Colon (tissue), 2 donors: Measurements from ENCODE around the gene RXRA.

ENCODE experiments used
- FAIRE-seq: peaks from 2 replicates; lab custom pipeline; 2012; peaks lifted over from hg19 to GRCh38; lab: Jason Lieb, UNC
- donor health status: control.
- donor health status: control.

The RXRA gene

DNA sequence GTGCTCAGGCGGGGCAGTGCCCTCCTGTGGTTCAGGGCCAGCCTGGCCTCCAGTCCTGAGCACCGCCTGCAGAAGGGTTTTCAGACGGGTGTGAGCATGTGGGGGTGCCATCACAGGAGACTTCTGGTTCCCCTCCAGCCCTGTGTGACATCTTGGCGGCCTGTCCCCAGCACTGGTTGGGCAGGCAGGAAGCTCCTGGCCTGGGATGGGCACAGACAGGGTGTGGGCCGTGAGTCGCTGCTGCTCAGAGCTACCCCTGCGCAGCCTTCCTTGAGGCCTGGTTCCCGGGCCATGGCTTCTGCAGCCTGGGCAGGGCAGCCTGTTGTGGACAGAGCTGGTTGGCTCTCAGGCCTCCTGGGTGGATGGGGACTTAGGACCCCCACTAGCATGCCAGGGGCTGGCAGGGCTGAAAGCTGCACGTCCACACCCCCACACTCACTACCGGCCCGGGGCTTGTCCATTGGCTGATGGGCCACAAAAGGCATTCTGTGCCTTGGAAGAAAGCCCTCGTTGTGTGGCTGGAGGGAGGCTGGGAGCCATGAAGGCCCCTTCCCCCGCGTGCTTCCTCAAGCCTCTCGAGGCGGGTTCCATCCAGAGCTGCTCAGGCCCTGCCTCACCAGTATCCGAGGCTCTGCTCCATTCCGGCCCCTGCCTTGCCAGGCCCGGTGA lies 58.7 kb downstream of the RXRA start:
- FAIRE-seq = no peak

- no peak for FAIRE-seq
Observed at GRCh38 chr9:134385915-134386314, 59.7 kb downstream of the RXRA start.

- no peak for FAIRE-seq
Observed at GRCh38 chr9:134386951-134387831, 60.9 kb downstream of the RXRA start.

DNA sequence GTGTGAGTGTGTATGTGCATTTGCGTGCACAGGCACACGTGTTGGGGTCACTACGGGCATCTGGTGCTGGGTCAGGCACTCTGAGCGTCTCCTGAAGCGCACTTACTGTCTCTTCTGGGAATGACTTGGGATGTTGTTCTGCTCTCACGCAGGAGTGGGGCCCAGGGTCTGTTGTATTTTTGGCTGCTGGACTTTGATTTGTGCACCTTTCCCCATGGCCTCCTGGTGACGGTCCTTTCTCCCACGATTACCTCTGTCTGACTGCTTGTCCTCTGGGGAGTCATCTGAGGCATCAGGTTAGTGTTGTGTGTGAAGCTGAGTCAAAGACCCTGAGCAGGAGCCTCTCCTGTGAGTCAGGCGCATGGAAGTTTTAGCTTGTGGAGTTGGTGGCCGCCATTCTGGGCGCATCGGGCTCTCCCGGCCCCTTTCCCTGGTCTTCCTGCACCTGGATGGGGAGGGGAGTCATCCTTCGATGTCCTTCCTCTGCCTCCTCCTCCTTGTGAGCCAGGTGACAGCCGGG lies 62.1 kb downstream of the RXRA start:
- no peak for FAIRE-seq

DNA sequence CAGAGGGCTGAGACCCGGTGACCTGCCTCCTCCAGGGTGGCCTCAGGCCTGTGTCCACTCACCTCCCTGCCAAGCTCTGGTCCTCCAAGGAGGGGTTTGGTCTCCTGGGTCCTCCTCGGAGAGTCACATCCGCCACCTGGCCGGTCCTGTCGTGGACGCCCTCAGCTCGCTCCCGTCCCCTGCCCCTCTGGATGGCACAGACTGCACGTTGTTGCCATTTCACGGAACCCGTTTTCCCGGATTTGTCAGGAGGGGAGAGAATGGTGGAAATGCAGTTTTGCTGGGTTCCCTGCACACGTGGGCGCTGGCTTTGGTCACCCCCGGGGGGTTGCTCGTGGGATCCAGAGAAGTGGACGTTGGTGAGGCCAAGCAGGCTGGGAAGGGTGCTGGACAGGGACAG lies 62.7 kb downstream of the RXRA start:
- no peak for FAIRE-seq

GRCh38 chr9:134389642-134390041 lies 63.4 kb downstream of the RXRA start:
- FAIRE-seq = no peak

GRCh38 chr9:134390537-134390936 lies 64.3 kb downstream of the RXRA start:
- FAIRE-seq = no peak

DNA sequence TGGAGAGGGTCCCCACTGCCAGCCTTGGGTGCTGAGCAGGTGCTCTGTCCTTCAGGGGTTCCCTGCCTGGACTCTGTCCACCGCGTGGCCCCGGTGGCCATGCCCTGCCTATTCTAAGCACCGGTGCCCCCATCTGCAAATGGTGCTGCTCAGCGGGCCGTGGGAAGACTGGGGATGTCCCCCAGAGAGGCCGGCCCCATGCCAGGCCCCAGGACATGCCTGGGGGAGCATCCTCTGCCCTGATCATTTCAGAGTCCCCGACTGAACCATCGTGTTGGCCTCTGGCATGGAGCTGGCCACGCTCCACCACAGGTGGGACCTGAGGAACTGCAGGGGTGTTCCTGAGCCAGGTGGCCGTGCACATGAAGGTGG lies 64.7 kb downstream of the RXRA start:
- no peak for FAIRE-seq

DNA sequence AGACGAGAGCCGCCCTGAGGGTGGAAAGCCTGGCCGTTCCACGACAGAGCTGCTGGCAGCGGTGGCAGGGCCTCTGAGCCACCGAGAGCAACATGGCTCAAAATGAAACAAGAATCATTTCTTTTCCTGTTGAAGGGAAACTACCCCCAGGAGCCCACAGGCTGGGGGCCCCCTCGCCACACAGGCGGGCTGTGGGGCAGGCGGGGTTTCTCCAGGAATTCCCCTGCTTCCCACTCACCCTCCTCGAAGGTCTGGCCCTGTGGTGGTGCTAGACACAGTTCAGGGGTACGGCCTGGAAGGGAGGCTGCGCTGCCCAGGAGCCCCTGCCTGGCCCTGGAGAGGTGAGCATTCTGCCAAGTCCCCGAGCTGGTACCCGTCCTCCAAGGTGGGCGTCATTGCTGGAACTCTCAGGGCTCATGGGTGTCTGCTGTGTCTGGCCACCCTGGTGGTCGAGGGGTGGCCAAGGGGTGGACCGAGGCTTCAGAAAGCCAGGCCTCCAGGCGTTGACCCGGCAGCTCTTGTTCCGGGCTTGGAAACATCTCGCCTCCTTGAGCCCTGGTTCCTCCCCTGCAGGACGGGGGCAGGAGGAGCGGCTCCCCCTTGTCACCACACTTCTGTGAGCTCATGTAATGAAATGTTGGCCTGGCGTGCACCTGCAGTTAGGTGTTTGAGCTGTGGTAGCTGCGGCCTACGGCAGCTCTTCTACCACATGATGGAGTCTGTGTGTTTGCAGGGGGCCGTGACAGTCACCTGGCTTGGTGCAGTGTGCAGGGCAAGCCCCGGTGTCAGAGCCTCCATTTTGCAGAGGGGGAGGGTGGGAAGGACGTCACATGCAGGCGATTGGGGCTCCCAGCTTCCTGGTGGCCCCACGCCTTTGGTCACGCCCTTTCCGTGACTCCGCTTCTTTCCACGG lies 65.3 kb downstream of the RXRA start:
- no peak for FAIRE-seq

DNA sequence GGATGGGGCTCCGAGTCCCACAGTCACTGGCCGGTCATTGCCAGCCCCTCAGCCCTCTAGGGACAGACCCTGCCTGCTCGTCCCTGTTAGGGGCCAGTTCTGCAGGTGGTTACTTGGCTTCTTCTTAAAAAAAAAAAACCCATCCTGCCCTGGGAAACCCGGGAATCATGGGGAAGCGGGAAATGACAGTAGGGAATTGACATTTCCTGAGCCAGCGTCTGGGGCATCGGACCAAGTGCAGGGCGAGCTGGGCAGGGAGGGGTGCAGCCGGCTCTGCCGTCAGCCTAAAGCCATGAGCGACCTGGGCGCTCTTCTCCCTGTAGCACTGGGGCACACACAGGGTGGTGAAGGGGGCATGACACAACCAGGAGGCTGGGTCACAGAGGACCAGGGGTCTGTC lies 66.6 kb downstream of the RXRA start:
- FAIRE-seq = no peak

DNA sequence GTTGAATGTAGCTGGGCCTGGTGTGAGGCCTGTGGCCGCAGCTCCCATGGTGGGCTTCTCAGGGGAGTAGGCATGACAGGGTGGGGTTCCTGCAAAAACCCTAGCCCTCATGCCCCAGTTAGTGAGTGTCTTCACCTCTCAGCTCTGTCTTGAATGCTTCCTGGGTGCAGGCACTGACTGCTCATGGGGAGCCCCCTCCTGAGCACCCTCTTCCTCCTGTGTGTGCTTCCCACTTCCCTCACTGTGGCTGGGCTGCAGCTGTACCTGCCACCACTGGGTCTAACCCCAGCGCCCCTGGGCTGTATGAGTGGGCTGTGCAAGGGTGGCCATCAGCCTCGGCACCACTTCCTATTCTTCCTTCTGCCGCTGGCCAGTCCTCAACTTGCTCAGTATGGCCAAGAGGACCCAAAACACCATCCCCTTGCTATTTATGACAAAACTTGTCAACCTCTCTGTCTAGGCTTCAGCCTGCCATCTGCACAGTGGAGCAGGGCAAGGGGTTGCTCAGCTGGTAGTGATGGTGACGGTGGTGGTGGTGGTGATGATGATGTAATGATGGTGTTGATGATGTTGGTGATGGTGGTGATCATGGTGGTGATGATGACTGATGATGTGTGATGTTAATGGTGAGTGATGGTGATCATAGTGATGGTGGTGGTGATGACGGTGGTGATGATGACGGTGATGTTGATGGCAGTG lies 67.5 kb downstream of the RXRA start:
- FAIRE-seq = no peak

DNA sequence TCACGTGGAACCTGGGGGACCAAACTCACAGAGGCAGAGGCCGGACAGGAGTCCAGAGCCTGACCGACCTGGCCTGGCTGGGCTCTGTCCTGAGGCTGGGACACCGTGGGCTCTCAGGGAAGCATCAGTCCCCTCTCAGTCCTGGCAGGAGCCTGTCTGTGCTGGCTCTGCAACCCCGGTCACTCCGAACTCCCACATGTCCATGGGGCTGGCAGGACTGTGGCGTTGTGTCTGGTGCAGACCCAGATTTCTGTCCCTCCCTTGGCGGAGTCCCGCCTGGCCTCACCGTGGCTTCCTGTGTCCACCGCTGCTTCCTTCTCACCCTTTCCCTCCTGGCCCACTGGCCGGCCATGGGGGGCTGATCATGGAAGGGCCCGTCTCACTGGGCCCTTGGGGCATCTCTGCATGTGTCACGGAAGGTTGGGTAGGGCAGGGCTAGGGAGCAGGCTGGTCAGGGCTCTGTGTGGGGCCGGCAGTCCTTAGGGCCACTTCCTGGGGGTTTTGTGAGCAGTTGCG lies 68.8 kb downstream of the RXRA start:
- no peak for FAIRE-seq

DNA sequence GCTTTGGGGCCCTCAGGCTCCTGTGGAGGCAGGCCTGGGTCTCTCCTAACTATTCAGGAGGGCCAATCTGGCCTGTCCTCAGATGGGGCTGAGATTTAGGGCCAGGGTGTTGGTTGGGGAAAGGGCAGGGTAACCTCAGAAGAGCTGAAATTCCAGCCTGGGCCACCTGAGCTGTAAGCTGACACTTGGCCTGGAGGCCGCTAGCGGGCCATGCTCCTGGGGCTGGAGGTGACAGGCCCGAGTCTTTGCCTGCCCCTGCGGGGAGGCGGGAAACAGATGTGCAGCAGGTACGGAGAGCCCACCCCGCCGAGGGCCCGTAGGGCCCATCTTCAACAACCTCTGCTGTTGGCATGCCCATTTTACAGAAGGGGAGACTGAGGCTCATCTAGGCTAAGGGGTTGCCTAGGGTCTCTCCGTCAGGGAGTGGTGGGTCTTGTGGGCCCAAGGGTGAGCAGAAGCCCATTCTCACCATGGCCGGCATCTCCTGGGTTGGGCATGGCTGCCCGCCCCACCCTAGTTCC lies 69.5 kb downstream of the RXRA start:
- FAIRE-seq = no peak

DNA sequence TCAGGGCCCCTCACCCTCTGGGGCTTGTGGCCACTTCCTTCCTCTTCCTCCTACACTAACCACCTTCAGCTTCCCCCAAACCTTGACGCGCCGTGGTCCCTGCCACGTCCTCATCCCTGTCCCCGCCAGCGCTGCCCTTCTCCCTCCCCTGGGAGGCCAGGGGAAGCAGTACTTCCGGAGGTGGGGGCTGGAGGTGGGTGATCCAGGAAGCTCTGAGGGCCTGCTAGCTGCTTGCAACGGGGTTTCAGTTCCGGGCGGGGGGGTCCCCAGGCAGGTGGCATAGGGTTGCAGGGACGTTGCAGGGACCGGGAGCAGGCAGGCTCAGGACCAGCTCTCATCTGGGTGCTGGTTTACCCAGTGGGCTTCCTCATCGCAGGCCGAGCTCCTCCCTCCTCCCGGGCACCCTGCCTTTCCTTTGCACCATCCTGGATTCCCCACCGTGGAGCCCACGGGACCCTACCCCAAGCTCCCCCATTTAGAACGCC lies 70.0 kb downstream of the RXRA start:
- no peak for FAIRE-seq

DNA sequence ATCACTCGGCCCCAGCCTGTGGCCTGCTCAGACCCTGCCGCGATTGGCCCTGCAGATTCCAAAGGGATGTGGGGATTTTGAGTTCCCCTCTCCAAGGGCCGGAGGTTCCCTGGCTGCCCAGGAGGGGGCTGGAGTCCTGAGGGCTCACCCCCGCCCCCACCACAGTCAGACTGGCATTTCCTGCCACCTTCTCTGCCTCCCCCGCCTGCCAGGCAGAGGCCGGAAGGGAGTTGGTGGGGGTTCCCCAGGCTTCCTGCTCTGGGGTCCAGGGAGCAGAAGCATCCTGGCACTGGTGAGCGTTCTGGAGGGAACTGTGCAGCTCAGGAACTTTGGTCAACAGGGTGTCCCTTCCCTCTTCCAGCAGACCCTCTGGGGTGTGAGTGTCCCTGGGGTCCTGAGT lies 70.6 kb downstream of the RXRA start:
- no peak for FAIRE-seq

DNA sequence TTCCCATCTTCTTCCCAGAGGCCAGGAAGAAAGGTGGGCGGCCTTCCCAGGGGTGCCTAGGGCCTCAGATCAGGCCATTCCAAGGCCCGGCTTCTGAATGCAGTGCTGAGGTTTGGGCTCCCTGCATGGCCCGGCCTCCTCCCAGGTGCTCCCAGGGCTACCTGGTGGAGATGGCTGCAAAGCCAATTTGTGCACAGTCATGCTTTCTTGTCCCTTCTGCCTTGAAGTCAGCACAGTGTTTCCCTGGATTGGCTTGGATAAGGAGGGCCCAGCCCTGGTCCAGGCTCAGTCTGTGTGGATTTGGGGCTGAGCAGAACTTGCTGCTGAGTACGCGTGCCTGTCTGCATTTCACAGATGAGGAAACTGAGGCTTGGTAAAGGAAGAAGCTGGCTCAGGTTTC lies 72.5 kb downstream of the RXRA start:
- FAIRE-seq = no peak

DNA sequence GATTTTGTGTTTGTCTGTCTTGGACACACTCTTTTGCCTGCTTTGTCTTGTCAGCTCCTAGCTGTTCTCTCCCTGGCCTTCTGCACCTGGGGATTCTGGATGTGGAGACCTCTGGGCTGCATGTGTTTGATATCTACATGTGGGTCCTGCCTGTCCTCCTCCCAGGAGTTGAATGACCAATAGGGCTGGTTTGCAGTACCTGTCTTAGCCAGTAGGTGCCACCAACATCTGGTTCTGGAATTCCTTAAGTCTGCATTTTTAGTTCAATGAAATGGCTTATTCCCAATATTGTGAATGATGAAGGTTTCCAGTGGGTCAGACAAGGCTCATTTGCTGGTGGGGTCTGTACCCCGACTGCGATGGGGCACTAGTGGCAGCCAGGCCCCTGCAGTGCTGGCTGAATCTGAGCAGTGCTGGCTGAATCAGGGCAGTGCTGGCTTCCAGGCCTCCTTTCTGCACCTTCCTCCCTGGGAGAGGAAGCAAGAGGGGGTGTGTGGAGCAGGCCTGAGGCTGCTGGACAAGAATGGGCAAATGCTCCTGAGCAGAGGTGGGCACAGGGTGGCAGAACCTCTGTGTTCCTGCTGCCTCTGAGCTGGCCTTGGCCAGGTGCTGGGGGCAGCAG lies 73.3 kb downstream of the RXRA start:
- FAIRE-seq = no peak

DNA sequence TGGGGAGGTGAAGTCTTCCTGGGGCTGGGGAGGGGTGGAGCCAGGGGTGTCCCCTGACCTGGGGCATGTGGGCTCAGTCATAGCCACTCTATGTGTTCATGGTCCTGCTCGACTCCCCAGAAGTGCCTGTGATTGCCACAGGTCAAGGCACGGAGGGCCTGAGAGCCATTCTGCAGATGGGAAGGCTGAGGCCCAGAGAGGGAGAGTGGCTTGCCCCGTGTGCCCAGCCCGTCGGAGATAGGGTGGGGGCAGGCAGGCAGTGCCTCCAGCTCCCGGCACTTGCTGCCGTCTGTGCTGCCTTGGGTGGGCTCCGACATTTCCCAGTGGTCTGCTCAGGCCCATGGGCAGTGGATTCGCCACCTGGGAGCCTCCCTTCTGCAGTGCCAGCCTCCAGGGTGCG lies 74.0 kb downstream of the RXRA start:
- FAIRE-seq = no peak

GRCh38 chr9:134401391-134401790 lies 75.1 kb downstream of the RXRA start:
- no peak for FAIRE-seq

GRCh38 chr9:134402182-134402581 lies 75.9 kb downstream of the RXRA start:
- FAIRE-seq = no peak

DNA sequence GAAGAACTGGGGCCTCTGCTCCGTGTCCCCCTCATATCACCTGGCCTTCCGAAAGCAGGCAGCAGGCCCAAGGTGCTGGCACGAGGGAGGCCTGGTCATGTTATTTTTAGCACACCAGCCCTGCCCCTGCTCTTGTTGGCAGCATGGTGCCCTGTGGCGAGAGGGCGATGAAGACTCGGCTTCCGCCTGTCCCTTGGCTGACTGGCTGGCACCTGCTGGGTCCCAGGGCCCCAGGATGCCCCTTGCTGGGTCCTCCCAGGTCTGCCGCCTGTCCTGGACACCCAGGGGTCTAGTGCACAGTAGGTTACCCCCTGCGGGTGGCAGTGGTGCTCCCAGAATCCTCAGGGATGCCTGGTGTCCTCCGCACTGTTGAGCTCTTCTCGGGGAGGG lies 77.0 kb downstream of the RXRA start:
- no peak for FAIRE-seq
